ENCODE data around the gene CBX4.

CBX4 gene

DNA sequence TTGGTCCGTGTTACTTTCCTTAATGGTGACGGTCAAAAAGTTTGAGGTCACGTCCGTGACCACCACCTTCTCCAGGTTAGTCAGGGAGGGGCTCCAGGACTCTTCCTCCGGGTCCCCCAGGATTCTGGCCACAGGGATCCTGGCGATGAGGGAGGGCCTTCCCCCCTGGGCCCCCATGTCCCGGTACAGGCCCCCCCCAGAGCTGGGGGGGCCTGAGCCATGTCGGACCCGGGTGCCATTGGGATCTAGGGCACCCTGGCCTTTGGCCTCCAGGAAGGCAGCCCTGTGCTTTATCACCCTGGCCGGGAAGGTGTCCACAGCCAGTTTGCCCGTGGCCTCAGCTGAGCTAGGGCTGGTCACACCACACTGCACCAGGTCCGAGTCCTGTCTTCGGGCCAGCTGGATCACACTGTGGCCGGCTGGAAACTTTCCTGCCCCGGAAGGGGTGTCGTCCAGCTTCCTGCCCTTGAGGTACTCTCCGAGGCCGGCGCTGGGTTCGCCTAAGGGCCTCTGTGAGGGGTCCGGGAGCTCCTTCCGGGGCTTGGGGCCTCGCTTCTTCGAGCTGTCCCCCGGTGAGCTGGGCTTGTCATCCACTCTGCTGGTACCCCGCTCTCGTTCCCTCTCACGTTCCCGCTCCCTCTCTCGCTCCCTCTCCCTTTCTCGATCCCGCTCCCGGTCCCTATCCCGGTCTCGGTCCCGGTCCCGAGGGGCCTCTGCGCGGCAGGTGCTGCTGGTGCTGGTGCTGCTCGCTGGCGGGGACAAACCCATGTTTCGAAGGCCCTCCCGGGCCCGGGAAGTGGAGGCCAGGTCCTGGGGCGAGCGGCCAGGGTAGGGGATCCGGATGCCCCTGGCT lies 44.4 kb downstream of the CBX4 start:
- ATAC-seq, result no peak
- TF ChIP-seq, protein P1, sequence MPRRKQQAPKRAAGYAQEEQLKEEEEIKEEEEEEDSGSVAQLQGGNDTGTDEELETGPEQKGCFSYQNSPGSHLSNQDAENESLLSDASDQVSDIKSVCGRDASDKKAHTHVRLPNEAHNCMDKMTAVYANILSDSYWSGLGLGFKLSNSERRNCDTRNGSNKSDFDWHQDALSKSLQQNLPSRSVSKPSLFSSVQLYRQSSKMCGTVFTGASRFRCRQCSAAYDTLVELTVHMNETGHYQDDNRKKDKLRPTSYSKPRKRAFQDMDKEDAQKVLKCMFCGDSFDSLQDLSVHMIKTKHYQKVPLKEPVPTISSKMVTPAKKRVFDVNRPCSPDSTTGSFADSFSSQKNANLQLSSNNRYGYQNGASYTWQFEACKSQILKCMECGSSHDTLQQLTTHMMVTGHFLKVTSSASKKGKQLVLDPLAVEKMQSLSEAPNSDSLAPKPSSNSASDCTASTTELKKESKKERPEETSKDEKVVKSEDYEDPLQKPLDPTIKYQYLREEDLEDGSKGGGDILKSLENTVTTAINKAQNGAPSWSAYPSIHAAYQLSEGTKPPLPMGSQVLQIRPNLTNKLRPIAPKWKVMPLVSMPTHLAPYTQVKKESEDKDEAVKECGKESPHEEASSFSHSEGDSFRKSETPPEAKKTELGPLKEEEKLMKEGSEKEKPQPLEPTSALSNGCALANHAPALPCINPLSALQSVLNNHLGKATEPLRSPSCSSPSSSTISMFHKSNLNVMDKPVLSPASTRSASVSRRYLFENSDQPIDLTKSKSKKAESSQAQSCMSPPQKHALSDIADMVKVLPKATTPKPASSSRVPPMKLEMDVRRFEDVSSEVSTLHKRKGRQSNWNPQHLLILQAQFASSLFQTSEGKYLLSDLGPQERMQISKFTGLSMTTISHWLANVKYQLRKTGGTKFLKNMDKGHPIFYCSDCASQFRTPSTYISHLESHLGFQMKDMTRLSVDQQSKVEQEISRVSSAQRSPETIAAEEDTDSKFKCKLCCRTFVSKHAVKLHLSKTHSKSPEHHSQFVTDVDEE (CRISPR knock-in tag; IDR thresholded peaks at IDR 0.05), result no peak
- no peak for TF ChIP-seq ZNF8 (CRISPR knock-in tag; IDR thresholded peaks at IDR 0.05)
- no peak for TF ChIP-seq BACH2 (CRISPR knock-in tag; IDR thresholded peaks at IDR 0.05; ENCODE audit: borderline replicate concordance)
- TF ChIP-seq SNAI2 (CRISPR knock-in tag; IDR thresholded peaks at IDR 0.05), result no peak
- no peak for TF ChIP-seq ZFP3 (CRISPR knock-in tag; IDR thresholded peaks at IDR 0.05)
- no peak for TF ChIP-seq ZNF70 (CRISPR knock-in tag; IDR thresholded peaks at IDR 0.05)
- TF ChIP-seq ARNTL (CRISPR knock-in tag; IDR thresholded peaks at IDR 0.05; ENCODE audit: borderline replicate concordance, low read depth), result no peak
- TF ChIP-seq, protein P2, sequence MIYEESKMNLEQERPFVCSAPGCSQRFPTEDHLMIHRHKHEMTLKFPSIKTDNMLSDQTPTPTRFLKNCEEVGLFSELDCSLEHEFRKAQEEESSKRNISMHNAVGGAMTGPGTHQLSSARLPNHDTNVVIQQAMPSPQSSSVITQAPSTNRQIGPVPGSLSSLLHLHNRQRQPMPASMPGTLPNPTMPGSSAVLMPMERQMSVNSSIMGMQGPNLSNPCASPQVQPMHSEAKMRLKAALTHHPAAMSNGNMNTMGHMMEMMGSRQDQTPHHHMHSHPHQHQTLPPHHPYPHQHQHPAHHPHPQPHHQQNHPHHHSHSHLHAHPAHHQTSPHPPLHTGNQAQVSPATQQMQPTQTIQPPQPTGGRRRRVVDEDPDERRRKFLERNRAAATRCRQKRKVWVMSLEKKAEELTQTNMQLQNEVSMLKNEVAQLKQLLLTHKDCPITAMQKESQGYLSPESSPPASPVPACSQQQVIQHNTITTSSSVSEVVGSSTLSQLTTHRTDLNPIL (CRISPR knock-in tag; IDR thresholded peaks at IDR 0.05; ENCODE audit: low read depth), result no peak
- TF ChIP-seq, protein P3, sequence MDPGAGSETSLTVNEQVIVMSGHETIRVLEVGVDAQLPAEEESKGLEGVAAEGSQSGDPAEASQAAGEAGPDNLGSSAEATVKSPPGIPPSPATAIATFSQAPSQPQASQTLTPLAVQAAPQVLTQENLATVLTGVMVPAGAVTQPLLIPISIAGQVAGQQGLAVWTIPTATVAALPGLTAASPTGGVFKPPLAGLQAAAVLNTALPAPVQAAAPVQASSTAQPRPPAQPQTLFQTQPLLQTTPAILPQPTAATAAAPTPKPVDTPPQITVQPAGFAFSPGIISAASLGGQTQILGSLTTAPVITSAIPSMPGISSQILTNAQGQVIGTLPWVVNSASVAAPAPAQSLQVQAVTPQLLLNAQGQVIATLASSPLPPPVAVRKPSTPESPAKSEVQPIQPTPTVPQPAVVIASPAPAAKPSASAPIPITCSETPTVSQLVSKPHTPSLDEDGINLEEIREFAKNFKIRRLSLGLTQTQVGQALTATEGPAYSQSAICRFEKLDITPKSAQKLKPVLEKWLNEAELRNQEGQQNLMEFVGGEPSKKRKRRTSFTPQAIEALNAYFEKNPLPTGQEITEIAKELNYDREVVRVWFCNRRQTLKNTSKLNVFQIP (CRISPR knock-in tag; IDR thresholded peaks at IDR 0.05; ENCODE audit: borderline replicate concordance, low read depth), result no peak
- no peak for TF ChIP-seq ZNF565 (CRISPR knock-in tag; conservative IDR thresholded peaks at IDR 0.05; ENCODE audit: low read depth)
- TF ChIP-seq RARB (CRISPR knock-in tag; IDR thresholded peaks at IDR 0.05), result no peak
- no peak for TF ChIP-seq ZC3H10 (CRISPR knock-in tag; IDR thresholded peaks at IDR 0.05)
- no peak for TF ChIP-seq PPARA (CRISPR knock-in tag; IDR thresholded peaks at IDR 0.05; ENCODE audit: borderline replicate concordance)
- TF ChIP-seq ISL1 (CRISPR knock-in tag; IDR thresholded peaks at IDR 0.05), result no peak
- no peak for TF ChIP-seq ESRRG (CRISPR knock-in tag; IDR thresholded peaks at IDR 0.05)
- TF ChIP-seq TOX (CRISPR knock-in tag; IDR thresholded peaks at IDR 0.05; ENCODE audit: borderline replicate concordance), result no peak
- TF ChIP-seq GLIS3 (CRISPR knock-in tag; IDR thresholded peaks at IDR 0.05), result no peak

DNA sequence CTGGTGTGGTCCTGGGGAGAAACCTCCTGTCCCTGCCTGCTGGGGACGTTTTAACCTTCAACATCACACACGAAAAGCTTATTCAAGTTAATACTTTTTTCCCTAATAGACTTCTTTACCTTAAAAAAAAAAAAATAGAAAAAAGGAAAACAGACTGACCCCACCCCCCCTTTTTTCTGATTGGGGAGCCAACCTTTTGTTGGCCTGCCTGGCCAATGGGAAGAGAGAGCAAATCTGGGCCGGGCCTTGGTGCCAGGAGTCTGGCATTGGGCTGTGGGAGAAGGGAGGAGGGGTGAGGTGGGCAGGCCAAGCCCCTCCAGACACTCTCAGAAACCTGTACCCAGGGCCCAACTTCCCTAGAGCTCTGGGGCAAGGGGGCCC lies 45.3 kb downstream of the CBX4 start:
- TF ChIP-seq PPARA (CRISPR knock-in tag; IDR thresholded peaks at IDR 0.05; ENCODE audit: borderline replicate concordance), result no peak
- TF ChIP-seq TOX (CRISPR knock-in tag; IDR thresholded peaks at IDR 0.05; ENCODE audit: borderline replicate concordance), result no peak
- TF ChIP-seq, protein P4, sequence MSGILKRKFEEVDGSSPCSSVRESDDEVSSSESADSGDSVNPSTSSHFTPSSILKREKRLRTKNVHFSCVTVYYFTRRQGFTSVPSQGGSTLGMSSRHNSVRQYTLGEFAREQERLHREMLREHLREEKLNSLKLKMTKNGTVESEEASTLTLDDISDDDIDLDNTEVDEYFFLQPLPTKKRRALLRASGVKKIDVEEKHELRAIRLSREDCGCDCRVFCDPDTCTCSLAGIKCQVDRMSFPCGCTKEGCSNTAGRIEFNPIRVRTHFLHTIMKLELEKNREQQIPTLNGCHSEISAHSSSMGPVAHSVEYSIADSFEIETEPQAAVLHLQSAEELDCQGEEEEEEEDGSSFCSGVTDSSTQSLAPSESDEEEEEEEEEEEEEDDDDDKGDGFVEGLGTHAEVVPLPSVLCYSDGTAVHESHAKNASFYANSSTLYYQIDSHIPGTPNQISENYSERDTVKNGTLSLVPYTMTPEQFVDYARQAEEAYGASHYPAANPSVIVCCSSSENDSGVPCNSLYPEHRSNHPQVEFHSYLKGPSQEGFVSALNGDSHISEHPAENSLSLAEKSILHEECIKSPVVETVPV (CRISPR knock-in tag; IDR thresholded peaks at IDR 0.05), result no peak
- TF ChIP-seq CSDC2 (CRISPR knock-in tag; IDR thresholded peaks at IDR 0.05), result no peak
- TF ChIP-seq ZNF70 (CRISPR knock-in tag; IDR thresholded peaks at IDR 0.05), result no peak
- TF ChIP-seq TCF4 (CRISPR knock-in tag; IDR thresholded peaks at IDR 0.05; ENCODE audit: borderline replicate concordance), result no peak
- TF ChIP-seq, protein P3 (CRISPR knock-in tag; IDR thresholded peaks at IDR 0.05; ENCODE audit: borderline replicate concordance, low read depth), result no peak
- TF ChIP-seq, protein P2 (CRISPR knock-in tag; IDR thresholded peaks at IDR 0.05; ENCODE audit: low read depth), result no peak
- no peak for TF ChIP-seq SNAI2 (CRISPR knock-in tag; IDR thresholded peaks at IDR 0.05)
- TF ChIP-seq BACH2 (CRISPR knock-in tag; IDR thresholded peaks at IDR 0.05; ENCODE audit: borderline replicate concordance), result no peak
- no peak for ATAC-seq

Measured in SK-N-SH treated with all-trans-retinoic acid at 6 μM for 48 hours (cell line).